HG03442 (cell line): ENCODE measurements around the gene SNTA1.
"Not testable (repeated sequence)": the region's sequence is repeated elsewhere in the genome, so short reads cannot be mapped to it uniquely, and the experiment has no call there.

Source experiments
- ATAC-seq: cut with Tn5 transposase; IDR thresholded peaks from one replicate; pipeline ENCODE4 v1.9.1; 2021; ENCODE audit warnings: mild to moderate bottlenecking, moderate library complexity; ENCODE audit not compliant: unreplicated experiment

SNTA1 gene

GRCh38 chr20:33400812-33401183 is 42.8 kb downstream of the SNTA1 start:
- peak; percentile 24 for ATAC-seq

GRCh38 chr20:33399924-33400323 is 43.6 kb downstream of the SNTA1 start:
- no peak for ATAC-seq

- ATAC-seq: no peak
Measured at GRCh38 chr20:33394718-33395117, 48.8 kb downstream of the SNTA1 start.

- no peak for ATAC-seq
Measured at GRCh38 chr20:33393609-33394008, 50.0 kb downstream of the SNTA1 start.

- ATAC-seq: no peak
Measured at GRCh38 chr20:33391722-33392415, 51.7 kb downstream of the SNTA1 start.

GRCh38 chr20:33389326-33389725 is 54.2 kb downstream of the SNTA1 start:
- not testable (repeated sequence) for ATAC-seq

GRCh38 chr20:33388268-33388667 is 55.3 kb downstream of the SNTA1 start:
- ATAC-seq: no peak

GRCh38 chr20:33387177-33387576 is 56.4 kb downstream of the SNTA1 start:
- ATAC-seq: no peak

- no peak for ATAC-seq
Measured at GRCh38 chr20:33386673-33387072, 56.9 kb downstream of the SNTA1 start.

- ATAC-seq: no peak
Measured at GRCh38 chr20:33377366-33377765, 66.2 kb downstream of the SNTA1 start.

- ATAC-seq: no peak
Measured at GRCh38 chr20:33373735-33374605, 69.6 kb downstream of the SNTA1 start.

GRCh38 chr20:33372993-33373441 is 70.5 kb downstream of the SNTA1 start:
- no peak for ATAC-seq

GRCh38 chr20:33370291-33370690 is 73.3 kb downstream of the SNTA1 start:
- ATAC-seq: no peak

GRCh38 chr20:33362898-33363297 is 80.7 kb downstream of the SNTA1 start:
- no peak for ATAC-seq

GRCh38 chr20:33359399-33360261 is 83.9 kb downstream of the SNTA1 start:
- no peak for ATAC-seq
